ENCODE results near the gene MAPKAP1.

Gene MAPKAP1

DNA sequence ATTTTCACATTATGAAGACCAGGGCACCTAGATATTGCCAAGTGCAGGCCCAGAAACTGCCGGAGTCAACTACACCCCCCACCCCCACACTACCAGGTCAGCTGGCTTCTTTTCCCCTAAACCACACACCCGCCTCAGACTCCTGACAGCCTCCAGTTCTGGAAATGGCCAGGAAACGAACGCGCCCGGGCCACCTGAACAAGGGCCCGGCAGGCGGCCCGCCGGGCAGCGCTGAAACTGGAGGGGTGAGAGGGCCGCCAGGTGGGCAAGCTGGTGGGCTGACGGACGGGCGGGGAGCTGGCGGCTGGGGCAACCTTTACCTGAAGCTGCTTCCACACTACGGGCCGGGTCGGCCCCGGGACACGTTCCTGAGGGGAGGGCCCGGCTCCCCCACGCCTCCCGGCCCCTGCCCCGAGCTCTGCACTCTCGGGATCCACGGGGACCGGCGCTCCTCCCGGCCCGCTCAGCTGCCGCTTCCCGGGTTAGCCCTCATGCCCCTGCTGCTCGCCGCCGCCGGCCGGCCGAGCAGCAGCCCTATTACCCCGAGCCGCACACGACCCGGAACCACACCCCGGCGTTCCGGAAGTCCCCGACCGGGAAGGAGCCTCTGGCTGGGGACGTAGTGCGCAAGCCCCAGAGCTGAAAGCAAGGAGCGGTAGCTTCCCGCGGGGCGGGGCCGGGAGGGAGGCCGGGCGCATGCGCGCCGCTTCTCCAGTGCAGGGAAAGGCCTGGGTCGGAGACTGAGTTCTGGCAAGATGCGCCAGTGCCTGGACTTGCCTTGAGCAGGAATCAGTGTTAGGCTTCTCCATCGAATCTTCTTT lies at the start of gene MAPKAP1:
TSS of gene MAPKAP1 (minus strand) at position 558 of the 821 bp plus-strand sequence. CDS start 34,634 bp downstream, outside the sequence.
- DNase-seq, result peak; percentile 90

DNA sequence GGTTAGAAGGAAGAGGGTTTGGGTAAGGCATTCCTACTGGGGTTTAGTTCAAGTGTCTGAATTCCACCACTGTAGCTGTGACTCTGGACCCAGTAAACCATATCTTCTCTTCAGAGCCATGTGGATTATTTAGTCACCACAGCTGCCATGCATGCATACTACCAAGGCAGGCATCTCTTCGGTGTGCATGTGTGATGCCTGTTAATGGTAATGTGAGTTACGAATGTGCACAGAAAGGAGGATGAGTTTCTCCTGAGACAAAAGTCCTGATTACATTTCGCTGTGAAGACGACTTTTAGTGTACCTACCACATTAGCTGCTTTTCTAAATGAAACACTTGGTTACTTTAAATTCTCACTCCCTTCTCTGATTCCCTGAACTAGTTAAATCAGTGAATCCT lies 49.5 kb upstream of the MAPKAP1 start:
- DNase-seq, result no peak

DNA sequence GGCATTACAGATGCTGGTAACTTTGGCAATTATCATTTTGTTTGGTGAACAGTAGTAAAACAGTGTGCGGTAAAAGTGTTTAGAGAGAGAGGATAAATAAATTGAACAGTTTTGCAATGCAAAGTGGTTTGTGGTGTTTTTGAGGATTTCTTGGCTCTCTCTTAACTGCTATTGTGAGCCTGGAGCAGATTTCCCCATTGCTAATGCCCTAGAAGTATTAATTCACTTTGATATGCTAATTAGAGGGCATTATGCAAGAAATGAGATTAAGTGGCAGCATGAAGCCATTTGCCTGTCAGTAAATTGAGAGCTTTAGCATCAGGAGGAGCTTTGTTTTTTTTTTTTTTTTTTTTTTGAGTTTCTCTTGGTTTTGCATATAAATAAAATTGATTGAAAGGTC lies 48.3 kb upstream of the MAPKAP1 start:
- DNase-seq, result no peak

DNA sequence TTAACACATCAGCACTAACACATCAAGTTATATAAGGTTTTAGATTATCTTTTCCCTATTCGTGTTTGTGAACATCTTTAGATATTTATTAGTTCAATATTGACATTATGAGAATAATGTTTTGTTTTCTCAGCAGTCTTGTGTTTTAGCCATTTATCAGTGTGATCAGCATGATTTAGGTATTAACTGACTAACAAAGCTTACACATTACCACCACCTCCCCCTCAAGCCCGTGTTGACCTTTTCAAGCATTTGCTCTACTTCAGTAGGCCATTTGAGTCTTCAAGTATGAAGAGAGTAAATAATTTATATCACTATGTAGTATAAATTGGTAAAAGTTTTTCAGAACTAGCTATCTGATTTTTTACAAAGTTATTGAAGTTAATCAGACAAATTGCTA lies 47.1 kb upstream of the MAPKAP1 start:
- DNase-seq, result no peak

DNA sequence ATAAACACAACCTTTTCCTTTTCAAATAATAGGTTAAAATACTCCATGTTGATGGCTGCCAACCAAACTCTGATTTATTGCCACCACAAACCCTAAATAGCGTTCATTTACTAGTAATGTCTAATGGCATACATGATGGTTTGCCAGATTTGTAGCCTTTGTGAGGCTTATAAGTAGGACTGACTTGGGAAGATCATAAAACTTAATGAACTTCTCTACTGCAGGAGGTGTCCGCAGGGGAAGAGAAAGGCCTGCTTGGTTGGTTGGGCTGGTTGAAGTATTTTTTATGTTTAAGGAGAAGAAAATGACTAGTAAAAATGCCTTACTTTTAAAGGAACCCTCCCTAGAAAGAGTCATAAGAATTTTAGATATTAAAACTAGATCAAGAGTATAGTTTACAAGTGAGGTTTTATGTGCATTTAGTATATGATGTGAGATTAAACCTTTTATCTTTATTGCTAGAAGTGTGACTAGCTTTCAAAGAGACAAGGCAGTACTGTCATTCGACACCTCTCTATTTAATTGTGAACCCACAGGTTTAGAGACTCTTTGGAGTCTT lies 45.1 kb upstream of the MAPKAP1 start:
- DNase-seq, result no peak

DNA sequence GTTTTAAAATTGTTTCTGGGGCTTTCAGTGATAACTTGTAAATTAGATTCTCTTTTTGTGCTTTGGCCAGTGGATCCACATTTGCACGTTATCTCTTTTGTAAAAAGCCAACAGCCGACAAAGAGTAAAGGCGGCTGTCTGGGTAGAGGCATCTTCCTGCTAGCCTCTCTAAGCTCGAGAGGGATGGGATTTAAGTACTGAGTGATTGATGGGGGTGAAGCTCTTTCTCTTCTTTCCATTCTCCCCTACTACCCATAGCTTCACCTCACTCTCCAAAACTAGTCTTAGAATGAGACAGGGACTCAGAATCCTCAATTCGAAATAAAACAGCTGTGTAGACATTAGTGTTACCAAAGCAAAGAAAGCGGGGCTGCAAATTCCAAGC lies 43.6 kb upstream of the MAPKAP1 start:
- DNase-seq, result no peak

DNA sequence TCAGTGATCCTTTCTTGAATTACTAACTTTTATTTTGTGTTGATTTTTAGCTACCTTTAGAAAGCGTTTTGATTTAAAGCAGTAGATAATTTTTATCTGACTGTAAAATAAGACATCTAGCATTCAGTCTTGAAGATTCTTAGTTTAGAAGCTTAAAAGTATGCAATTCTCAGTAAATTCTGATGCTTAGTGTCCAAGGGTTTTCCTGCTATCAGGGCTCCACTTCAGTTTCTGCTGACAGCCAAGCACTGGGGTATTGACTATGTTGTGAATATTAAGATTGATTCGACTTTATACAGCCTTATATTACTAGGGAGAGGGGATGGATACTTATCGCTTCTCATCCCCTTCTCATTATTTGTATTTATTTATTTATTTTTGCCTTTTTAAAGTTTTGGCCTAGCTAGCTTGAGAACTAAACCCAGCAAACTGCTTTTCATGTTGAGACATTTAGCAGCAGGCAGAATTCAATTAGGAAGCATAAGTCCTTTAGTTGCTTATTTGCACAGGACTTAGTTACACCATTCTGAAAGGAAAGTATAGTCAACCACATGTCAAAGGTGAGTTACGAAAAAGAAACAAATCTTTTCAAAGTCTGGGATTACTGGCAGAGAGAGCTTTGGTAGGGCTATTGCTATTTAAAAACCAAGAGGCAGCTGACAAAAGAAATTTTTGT lies 43.1 kb upstream of the MAPKAP1 start:
- no peak for DNase-seq

DNA sequence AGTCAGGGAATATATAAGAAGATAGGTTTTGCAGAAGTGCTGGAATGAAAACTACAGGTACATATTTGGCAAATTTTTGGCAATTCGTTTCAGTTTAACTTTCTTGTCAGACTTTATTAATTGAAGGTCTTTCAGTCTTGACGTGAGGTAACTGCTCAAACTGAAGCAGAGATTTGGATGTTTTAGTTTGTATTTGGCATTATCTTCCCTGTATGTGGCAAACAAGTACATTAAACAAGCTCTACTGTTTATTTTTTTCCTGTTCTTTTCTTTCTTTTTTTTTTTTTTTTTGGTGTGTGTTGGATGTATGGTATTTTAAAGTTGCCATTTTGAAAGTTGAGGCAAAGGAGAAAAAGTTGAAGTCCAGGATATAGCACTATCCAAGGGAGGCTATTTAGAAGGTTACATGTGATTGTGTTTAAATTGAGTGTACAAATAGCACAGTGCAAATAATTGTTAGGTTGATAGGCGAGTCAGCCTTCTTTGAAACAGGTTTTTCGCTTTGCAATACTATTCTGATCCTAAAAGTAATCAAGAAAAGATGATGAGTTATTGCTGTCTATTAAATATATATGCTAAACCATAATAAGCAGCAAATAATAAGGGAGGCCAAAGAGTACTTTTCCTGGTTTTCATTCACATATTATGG lies 42.4 kb upstream of the MAPKAP1 start:
- DNase-seq, result no peak

DNA sequence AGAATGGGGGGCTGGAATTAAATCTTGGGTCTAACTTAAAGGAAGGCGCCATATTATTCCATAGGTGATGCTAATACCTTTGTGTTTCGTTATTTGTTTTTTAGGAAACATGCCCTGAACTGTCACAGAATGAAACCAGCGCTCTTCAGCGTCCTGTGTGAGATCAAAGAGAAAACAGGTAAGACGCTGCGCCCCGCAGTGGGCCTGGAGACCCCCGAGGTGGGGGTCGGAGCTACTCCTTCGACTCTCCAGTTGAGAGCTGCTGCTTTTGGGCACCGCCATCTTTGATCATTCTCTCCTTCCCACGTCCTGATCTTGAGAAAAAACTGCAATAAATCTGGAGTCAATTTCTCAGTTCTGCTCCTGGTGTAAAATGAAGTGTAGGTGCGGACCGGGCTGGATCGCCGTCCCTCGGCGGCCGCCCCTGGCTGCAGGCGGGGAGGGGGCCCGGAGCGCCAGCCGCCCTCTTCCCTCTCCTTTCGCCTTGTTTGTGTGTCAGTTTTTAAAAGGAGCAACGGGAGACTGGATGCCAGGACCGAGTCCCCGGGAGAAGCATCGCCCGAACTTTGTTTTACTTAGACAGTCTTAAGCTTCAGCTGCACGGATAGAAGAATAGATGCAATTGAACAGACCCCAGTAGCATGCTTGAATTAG lies 41.6 kb upstream of the MAPKAP1 start:
- DNase-seq, result no peak

DNA sequence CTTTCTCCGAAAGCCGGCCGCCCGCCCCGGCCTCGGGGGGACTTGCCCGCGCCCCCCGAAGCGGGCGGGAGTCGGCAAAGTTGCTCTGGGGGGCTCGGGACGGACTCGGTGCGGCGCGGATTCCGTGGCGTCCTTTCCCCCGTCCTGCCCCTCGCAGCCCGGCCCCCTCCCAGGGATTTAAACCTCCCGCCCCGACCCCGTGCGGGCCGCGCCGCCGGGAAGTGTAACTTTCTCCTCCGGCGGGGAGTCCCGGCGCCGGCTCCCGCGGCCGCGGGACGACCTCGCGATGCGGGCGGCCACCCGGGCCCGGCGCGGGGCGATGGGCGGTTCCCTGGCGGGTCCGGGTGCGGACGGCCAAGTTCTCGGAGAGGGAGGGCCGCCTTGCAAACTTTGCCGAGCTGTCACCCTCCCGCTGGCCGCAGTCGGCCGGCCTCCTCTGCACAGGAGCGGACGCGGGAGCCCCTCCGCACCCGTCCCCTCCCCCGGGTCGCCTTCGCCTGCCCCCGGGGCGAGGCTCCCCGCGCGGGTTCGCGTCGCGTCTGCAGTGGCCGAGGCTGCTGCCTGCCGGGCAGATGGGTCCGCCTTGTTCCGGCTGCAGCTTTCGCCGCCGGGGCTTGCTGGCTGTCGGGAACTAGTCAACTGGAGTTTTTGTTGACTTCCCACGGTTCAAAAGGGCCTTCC lies 40.9 kb upstream of the MAPKAP1 start:
- no peak for DNase-seq

DNA sequence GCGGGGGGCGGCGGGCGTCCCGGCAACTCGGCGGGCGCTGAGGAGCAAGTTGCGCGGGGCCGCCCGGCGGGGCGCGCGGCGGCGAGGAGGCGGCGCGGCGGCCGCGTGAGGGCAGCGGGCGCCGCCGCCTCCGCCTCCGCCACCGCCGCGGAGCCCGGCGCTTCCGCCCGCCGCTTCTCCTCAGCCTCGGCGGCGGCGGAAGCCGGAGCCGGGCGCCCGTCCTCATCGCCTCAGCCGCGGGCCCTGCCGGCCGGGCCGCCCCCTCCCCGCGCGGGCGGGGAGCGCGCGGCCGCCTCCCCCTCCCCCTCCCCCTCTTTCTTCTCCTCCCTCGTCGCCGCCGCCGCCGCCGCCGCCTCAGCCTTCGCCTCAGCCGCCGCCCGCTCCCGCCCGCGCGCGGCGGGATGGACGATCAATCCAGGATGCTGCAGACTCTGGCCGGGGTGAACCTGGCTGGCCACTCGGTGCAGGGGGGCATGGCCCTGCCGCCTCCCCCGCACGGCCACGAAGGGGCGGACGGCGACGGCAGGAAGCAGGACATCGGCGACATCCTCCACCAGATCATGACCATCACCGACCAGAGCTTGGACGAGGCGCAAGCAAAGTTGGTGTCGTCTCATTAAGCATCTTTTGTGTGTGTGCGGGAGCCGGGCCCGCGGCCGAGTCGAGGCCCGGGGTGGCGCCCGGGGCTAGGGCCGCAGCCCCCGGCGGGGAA lies 40.2 kb upstream of the MAPKAP1 start, which contains the start of gene PBX3:
TSS of gene PBX3 (plus strand) at position 321 of the 712 bp plus-strand sequence.
- DNase-seq, result peak; percentile 20

DNA sequence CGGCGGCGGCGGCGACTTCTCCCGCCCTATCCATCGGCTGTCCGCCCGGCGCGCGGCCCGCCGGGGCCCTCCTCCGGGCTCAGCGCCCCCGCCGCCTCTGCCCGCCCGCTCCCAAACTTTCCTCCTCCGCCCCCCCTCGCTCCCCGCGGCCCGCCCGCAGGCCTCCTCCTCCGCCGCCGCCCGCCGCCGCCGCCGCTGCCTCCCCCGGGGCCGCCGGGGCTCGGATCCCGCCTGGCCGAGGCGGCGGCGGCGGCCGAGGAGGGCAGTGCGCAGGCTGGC lies 39.7 kb upstream of the MAPKAP1 start:
- DNase-seq, result no peak

DNA sequence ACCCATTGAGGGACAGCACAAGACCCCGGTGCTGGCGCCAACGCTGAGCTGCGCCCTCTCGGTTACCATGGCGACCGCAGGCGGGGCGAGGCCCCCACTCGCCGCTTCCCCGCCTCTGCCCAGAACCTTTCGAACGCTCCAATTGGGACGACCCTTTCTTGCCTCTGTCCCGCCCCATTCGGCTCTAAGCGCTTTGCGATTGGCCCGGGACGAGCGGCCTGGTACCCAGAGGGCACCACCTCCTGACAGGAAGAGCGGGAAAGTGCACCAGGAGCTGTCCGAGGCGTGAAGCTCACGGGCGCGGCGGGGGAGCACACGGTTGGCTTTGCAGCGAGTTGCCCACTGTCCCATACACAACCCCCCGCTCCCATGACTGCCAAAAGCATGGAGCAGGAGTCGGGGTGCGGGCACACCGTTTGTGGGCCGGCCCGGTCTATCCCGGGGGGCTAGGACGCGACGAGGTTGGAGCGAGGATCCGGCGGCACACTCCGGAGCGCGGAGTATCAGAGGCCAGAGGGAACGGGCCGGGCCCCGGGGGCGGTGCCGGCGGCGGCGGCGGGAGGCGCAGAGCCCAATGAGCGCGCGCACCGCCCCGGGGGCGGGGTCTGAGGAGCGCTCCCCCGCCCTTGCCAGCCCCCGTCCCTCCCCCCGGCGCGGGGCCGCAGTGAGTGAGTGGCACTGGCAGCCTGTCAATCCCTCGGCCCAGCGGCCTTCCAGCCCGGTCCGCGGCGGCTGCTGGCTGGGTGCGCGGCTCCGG lies 39.2 kb upstream of the MAPKAP1 start:
- DNase-seq, result peak; percentile 89

DNA sequence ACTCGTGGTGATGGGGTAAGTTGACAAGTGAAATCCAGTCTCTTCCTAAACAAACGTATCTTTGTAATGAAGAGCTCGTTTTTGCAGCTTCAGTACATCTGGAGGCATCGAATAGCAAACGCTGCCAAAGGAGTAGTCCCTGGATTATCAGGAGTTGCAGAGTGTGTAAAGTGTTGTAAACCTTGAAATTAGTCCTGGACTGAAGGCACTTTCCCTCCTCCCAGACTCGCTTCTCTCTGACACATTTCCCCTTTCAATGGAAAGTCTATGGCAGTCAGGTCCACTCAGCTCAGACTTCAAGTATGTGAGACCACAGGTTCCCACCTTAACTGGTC lies 38.6 kb upstream of the MAPKAP1 start:
- no peak for DNase-seq

DNA sequence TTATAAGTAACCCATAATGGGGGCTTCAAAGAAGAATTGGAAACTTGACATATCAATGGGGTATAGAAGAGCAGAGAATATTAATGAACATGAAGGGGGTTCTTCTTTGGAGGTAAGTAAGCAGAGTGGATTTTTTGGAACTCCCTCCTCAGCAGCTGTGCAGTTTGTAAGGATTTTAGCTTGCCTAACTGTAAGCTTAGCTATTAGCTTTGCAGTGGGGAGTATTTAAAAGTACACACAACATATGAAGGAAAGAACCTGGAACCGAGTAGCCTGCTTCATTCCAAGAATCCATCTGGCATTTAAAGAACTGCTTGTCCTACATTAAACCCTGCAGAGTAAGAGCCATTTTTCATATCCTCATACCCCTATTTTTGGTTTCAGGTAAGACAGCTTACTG lies 38.0 kb upstream of the MAPKAP1 start:
- DNase-seq, result no peak

DNA sequence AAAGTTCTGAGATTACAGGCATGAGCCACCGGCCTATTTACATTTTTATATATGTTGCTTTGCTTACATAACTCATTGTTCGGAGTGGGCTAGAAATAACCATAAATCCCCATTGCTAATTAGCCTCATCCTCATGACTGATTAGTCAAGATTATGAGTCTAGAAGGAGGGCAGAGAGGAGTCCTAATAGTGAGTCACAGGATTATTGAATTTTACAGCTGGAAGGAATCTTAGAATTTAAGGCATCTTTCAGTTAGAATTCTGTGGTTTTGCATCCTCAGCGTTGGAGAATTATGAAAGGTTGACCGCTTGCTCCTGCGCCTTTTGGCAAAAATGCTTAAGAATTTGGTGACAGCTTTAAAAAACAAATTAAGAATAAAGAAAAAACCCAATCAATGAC lies 37.6 kb upstream of the MAPKAP1 start:
- DNase-seq, result no peak

DNA sequence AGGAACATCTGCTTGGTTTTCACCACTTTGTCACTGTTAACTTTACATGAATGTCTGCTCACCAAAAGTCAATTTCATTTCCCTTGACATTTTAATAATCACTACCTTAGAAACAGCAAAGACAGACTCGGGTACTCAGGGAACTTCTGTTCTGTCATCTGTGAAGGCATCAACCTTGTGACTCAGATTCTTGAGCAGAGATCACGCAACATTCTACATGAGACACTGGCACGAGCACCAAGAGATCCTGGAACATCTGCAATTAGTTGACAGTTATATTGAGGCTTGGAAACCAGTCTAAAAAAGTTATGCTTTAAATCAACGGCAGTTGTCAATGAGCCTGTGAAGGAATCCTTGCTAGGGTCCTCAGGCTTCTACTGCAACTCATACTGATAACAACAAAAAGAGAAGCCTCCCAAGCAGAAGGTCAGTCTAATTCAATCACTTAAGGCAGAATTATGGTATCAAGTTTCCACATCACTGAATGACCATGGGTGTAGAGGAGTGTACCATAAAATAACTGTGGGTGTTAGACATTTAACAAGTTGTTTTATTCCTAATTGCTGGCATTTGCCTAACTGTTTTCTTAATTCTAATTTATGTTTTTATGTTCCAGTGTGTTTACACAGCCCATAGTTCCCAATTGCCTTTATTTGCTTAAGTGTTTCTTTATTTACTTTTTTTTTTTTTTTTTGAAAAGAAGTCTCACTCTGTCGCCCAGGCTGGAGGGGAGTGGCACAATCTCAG lies 36.8 kb upstream of the MAPKAP1 start:
- DNase-seq, result no peak

DNA sequence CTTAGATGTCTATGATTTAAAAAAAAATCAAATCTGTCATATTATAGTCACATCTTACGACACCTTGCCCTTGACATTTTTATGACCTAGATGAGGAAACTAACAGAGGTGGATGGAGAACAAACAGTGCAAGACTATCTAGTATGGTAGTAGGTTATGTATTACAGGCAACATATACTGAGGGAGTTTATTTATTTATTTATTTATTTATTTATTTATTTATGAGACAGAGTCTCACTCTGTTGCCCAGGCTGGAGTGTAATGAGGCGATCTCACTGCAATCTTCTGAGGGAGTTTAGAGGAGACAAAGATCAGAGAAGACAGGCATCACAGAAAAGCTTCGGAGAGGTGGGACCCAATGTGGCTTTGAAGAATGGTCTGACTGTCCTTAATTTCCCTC lies 35.6 kb upstream of the MAPKAP1 start:
- DNase-seq, result no peak

DNA sequence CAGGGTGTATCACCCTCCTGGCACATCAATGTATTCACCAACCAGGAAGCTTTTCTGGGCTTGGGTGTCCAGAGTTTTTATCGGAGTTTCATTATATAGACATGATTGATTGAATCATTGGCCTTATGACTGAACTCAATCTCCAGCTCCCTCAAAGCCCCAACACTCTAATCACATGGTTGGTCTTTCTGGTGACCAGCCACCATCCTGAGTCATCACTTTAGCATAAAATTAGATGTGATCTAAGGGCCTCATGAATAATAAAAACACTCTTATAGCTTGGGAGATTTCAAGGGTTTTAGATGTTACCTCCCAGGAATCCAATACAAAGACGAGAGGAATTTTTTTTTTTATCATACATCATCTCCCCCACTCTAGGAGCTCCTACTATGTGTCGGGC lies 32.4 kb upstream of the MAPKAP1 start:
- no peak for DNase-seq

DNA sequence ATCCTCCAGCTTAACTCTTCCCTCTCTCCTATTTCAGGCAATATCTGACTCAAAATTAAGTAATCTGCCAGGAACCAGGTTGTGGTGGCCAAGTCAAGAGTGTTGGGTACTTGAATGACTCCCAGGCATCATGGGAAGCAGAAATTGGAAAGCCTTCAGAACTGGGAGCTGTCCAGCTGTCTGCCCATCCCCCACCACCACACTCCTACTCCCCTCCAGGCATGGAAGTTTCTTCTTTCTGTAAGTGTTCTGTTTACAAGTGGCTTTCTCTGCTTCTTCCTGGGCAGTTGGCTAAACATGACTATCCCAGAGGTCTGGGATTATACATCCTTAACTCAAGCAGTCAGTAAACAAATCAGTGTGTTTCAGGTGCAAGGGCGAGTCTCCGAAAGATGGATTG lies 25.6 kb upstream of the MAPKAP1 start:
- DNase-seq, result no peak

DNA sequence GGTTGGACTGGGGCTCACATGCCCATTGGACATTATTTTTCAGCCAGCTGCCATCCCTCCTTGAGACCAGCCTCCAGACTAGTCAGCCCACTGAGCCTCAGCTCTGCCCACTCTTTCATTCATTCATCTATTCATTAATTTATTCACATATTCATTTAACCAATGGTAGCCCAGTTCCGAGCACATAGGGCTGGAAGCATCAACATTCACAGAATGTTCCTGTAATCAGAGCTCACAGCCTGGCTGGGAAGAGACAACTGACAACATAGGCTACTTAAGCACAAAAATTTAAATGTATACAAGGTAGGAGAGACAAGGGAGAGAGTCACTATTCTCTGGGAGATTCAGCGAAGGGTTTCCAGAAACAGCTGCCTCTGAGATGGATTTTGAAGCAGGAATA lies 23.2 kb upstream of the MAPKAP1 start:
- no peak for DNase-seq
